GM23248 (cell line): Measurements from ENCODE around the gene GNAQ. TPM values are rescaled to one million over a fixed set of nuclear protein-coding genes. Genes with fewer than 3 reads are reported as not detected.
"Not testable (repeated sequence)": the region's sequence is repeated elsewhere in the genome, so short reads cannot be mapped to it uniquely, and the experiment has no call there.

Source experiments
- DNase-seq: peaks from one replicate; pipeline ENCODE4 v3.0.0-alpha.2; 2015
- H2AFZ ChIP-seq: fragments of 200-600 bp; sonication (generic); 2 replicates; pipeline ENCODE4 v1.6.1; 2016; ENCODE audit warnings: antibody characterized with exemption
- H3F3A ChIP-seq: fragments of 200-600 bp; sonication (generic); 2 replicates; pipeline ENCODE4 v1.6.1; 2016; ENCODE audit warnings: mild to moderate bottlenecking, antibody characterized with exemption, mixed run types; ENCODE audit not compliant: insufficient read depth
- H3K27ac ChIP-seq: fragments of 200-600 bp; sonication (generic); 2 replicates; pipeline ENCODE4 v1.5.1; 2016; ENCODE audit warnings: mild to moderate bottlenecking
- H3K27me3 ChIP-seq: fragments of 200-600 bp; sonication (generic); replicated peaks from 2 replicates; pipeline ENCODE4 v1.6.1; 2016; ENCODE audit warnings: mild to moderate bottlenecking; ENCODE audit not compliant: insufficient read depth
- H3K36me3 ChIP-seq: fragments of 200-600 bp; sonication (generic); 2 replicates; pipeline ENCODE4 v1.6.1; 2016; ENCODE audit warnings: low read depth, mild to moderate bottlenecking
- H3K4me1 ChIP-seq: fragments of 200-600 bp; sonication (generic); 2 replicates; pipeline ENCODE4 v1.6.1; 2016; ENCODE audit warnings: mild to moderate bottlenecking; ENCODE audit not compliant: insufficient read depth
- H3K4me2 ChIP-seq: fragments of 200-600 bp; sonication (generic); one replicate; pipeline ENCODE4 v1.6.1; 2016; ENCODE audit warnings: mild to moderate bottlenecking; ENCODE audit not compliant: unreplicated experiment
- H3K4me3 ChIP-seq: fragments of 200-600 bp; sonication (generic); 2 replicates; pipeline ENCODE4 v1.5.1; 2016; ENCODE audit warnings: mild to moderate bottlenecking
- H3K79me2 ChIP-seq: fragments of 200-600 bp; sonication (generic); 2 replicates; pipeline ENCODE4 v1.6.1; 2016; ENCODE audit warnings: mild to moderate bottlenecking; ENCODE audit not compliant: insufficient read depth
- H3K9ac ChIP-seq: fragments of 200-600 bp; sonication (generic); 2 replicates; pipeline ENCODE4 v1.6.1; 2016; ENCODE audit warnings: mild to moderate bottlenecking
- H3K9me2 ChIP-seq: fragments of 200-600 bp; sonication (generic); 2 replicates; pipeline ENCODE4 v1.6.1; 2016; ENCODE audit warnings: mixed run types, mild to moderate bottlenecking, moderate library complexity; ENCODE audit not compliant: insufficient read depth
- H3K9me3 ChIP-seq: fragments of 200-600 bp; sonication (generic); one replicate; pipeline ENCODE4 v1.6.1; 2017; ENCODE audit warnings: low read depth
- H4K20me1 ChIP-seq: fragments of 200-600 bp; sonication (generic); 2 replicates; pipeline ENCODE4 v1.6.0; 2016; ENCODE audit not compliant: insufficient read depth
- EZH2 ChIP-seq: fragments of 200-600 bp; sonication (generic); IDR thresholded peaks from 2 replicates; pipeline ENCODE4 v1.6.1; 2018; ENCODE audit warnings: antibody characterized with exemption, mild to moderate bottlenecking; ENCODE audit not compliant: insufficient read depth, poor library complexity, severe bottlenecking
- EZH2phosphoT487 ChIP-seq: fragments of 200-600 bp; sonication (generic); IDR thresholded peaks from 2 replicates; pipeline ENCODE4 v1.6.1; 2018; ENCODE audit warnings: antibody characterized with exemption, moderate library complexity, mild to moderate bottlenecking, low read depth; ENCODE audit not compliant: insufficient read depth
- WGBS, 2 experiments: methylation state at CpG; one replicate each; pipeline ENCODE4 v1.1.6; 2015 to 2017; ENCODE audit warnings: low lambda C conversion rate in 2 of 2, low coverage in 1 of 2; ENCODE audit errors: missing lambda C conversion rate in 2 of 2; 5-methylcytosine and 5-hydroxymethylcytosine counted together
- in situ Hi-C: fragments of 300-500 bp; cut with MboI; formaldehyde crosslinking; loops from 2 replicates; pipeline ENCODE4 v1.15.0; 2020
- polyA plus RNA-seq: library from polyadenylated mRNA; unstranded; fragments of >200 nt; fragmentation: Nextera tagmentation; extraction: Ambion mirVana; gene quantifications from 2 replicates; pipeline ENCODE4 v1.2.1, GENCODE V29; 2016
- total RNA-seq: library from RNA; depleted of rRNA; stranded (reverse); fragments of >200 nt; shearing (Covaris generic); gene quantifications from 2 replicates; pipeline ENCODE4 v1.2.3, GENCODE V29; 2014

Gene GNAQ
- total and polyA plus RNA-seq, 2 experiments from 2014 or later = 11.5 to 32.7 TPM

DNA sequence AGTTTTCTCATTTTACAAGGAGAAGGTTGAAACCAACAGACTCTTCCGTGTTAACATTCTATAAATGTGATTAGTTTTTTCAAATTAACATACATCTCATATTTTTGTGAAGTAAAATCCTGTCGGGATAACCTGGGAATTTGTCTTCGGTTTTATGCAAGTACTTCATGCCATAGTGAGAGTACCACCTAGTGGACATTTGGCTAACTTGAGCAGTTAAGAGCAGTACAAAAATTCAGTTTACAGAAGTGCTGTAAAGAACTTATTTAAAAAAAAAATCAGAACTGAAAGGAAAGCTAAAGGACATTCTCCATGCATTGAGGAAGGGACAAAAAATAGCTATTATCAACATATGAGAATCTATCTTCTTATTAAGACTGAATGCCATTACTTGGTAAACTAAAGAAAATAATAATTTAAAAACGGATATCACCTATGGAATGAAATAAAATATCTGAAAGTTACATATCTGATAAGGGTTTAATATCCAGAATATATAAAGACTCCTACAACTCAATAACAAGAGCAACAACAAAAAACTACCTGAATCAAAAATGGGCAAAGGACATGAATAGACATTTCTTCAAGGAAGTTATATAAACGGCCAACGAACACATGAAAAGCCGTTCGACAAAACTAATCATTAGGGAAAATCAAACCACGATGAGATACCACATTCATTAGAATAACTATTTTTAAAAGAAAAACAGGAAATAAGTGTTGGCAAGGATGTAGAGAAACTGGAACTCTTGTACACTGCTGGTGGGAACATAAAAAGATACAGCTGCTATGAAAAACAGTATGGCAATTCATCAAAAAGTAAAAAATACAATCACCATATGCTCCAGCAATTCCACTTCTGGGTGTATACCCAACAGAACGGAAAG, 266.5 kb downstream of the GNAQ start:
- Histone ChIP-seq H4K20me1 (no peaks in the 10 kb centered on the region), H3K9me3 (no peaks in the 10 kb centered on the region), H3K36me3 (no peaks in the 10 kb centered on the region), H3K27me3 (no peaks in the 10 kb centered on the region), H3K9ac (no peak overlapping the region), H3K4me3 (no peak overlapping the region), H3K9me2 (no peaks in the 10 kb centered on the region), H3K4me2 (no peak overlapping the region), H3F3A (peaks cover 11% of the 10 kb centered on the region; the same call in 1 of the 2 replicates), H2AFZ (no peak overlapping the region), H3K4me1 (no peaks in the 10 kb centered on the region), H3K27ac (no peak overlapping the region), H3K79me2 (no peaks in the 10 kb centered on the region)
- 78 to 83% methylated on average over 10 of the region's 10 CpGs for WGBS, 2 experiments
- TF ChIP-seq EZH2 (no peak), EZH2phosphoT487 (no peak)
- in situ Hi-C loops = no loop called here
- peak; percentile 74 for DNase-seq

DNA sequence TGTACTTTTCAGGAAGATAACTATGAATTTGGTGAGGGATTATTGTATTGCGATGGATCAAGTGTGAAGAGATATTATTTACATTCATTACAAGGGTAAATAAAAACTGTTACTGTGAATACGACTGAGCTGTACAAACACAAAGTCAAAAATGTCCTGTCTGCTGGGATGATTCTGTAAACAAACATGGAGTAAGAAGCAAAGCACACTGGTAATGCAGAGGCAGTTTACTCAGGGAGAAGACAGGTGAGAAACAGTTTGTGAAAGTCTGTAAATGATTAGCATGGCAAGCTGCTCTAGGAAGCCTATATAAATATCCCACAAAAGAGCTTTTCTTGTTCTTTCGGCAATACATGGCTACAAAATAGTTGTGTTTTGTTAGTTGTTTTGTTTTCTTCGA, 268.0 kb downstream of the GNAQ start:
- in situ Hi-C loops = no loop called here
- H3K4me2 ChIP-seq = no peak overlapping the region
- no peak overlapping the region for H3K9ac ChIP-seq
- H2AFZ ChIP-seq = no peak overlapping the region
- no peaks in the 10 kb centered on the region for H3K4me1 ChIP-seq
- TF ChIP-seq EZH2phosphoT487 (no peak), EZH2 (no peak)
- H3K9me3 ChIP-seq = no peaks in the 10 kb centered on the region
- H3K9me2 ChIP-seq = no peaks in the 10 kb centered on the region
- WGBS, 2 experiments = 97 to 99% methylated on average over 4 of the region's 4 CpGs
- H3K4me3 ChIP-seq = no peak overlapping the region
- no peaks in the 10 kb centered on the region for H3K36me3 ChIP-seq
- no peak overlapping the region for H3K27ac ChIP-seq
- DNase-seq = no peak
- no peaks in the 10 kb centered on the region for H3K27me3 ChIP-seq
- H3K79me2 ChIP-seq = no peaks in the 10 kb centered on the region
- H3F3A ChIP-seq = peaks cover 11% of the 10 kb centered on the region; the same call in 1 of the 2 replicates
- no peaks in the 10 kb centered on the region for H4K20me1 ChIP-seq

DNA sequence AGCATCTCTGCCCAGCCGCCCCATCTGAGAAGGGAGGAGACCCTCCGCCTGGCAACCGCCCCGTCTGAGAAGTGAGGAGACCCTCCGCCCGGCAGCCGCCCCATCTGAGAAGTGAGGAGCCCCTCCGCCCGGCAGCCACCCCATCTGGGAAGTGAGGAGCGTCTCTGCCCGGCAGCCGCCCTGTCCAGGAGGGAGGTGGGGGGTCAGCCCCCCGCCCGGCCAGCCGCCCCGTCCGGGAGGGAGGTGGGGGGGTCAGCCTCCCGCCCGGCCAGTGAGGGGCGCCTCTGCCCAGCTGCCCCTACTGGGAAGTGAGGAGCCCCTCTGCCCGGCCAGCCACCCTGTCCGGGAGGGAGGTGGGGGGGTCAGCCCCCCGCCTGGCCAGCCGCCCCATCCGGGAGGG, 270.7 kb downstream of the GNAQ start:
- in situ Hi-C loops = not testable (repeated sequence)

DNA sequence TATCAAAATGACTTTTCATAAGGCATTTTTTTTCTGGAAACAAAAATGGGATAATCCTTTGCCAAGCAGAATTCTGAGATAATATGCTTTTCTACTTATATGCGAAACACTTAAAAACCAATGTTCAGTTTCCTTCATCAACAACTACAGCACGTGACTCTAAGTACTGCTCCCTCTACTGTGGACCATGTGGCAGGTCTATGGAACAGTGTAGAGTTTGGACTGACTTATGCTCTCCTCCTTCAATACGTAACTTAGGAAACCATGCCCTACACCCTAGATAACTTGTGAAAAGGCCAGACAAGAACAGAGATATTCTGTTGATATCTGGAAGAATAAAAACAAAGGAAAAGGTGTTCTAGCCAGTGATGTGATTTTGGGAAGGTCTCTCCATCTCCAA, 272.2 kb downstream of the GNAQ start:
- no peak overlapping the region for H3K4me2 ChIP-seq
- no peak overlapping the region for H3K4me3 ChIP-seq
- no peaks in the 10 kb centered on the region for H3K9me3 ChIP-seq
- no peak for TF ChIP-seq EZH2
- TF ChIP-seq EZH2phosphoT487 = no peak
- H3K9me2 ChIP-seq = no peaks in the 10 kb centered on the region
- H3K79me2 ChIP-seq = no peaks in the 10 kb centered on the region
- no peaks in the 10 kb centered on the region for H3K4me1 ChIP-seq
- H2AFZ ChIP-seq = no peak overlapping the region
- H3F3A ChIP-seq = peaks cover 6% of the 10 kb centered on the region
- no peaks in the 10 kb centered on the region for H3K27me3 ChIP-seq
- no peaks in the 10 kb centered on the region; the same call in 1 of the 2 replicates for H3K36me3 ChIP-seq
- no peak overlapping the region for H3K27ac ChIP-seq
- in situ Hi-C loops = no loop called here
- H4K20me1 ChIP-seq = no peaks in the 10 kb centered on the region
- WGBS, 2 experiments = 87 to 92% methylated on average over 3 of the region's 3 CpGs
- no peak overlapping the region for H3K9ac ChIP-seq
- no peak for DNase-seq

More for the DNA sequence above, 270.7 kb downstream of the GNAQ start:
- H3K27me3 ChIP-seq, H3K4me1 ChIP-seq, H3K9me3 ChIP-seq, H3K9ac ChIP-seq, H2AFZ ChIP-seq, H4K20me1 ChIP-seq, H3K4me2 ChIP-seq, H3K36me3 ChIP-seq, H3K4me3 ChIP-seq, H3K27ac ChIP-seq, H3K9me2 ChIP-seq, DNase-seq, H3K79me2 ChIP-seq: not testable (repeated sequence)
- 99% methylated on average over 16 of the region's 25 CpGs; no CpG with 5 or more reads in 1 of the 2 experiments for WGBS, 2 experiments
- H3F3A ChIP-seq = peaks cover 11% of the 10 kb centered on the region; the same call in 1 of the 2 replicates
